ENCODE measurements around the gene CALML4. TPM values are rescaled to one million over a fixed set of nuclear protein-coding genes. Genes with fewer than 3 reads are reported as not detected.

Gene CALML4
- total RNA-seq: 1 to 10 TPM; 1.6 to 5.3 (median 3.3) TPM

- Histone ChIP-seq H3K9me3 (no peaks in the 10 kb centered on the region), H3K27me3 (no peaks in the 10 kb centered on the region), H3K4me3 (peak within 1 kb of the TSS in 3 of 4 donors; percentile 11 to 43 (median 14)), H3K27ac (peak within 1 kb of the TSS; percentile 17 to 83 (median 60)), H3K36me3 (peaks cover 0 to 8% (median 0%) of the 10 kb centered on the region in 3 donors), H3K4me1 (peaks cover 14 to 44% (median 24%) of the 10 kb centered on the region in 3 donors)
- DNase-seq: no peak
- intact Hi-C loops (cut with DNase I): no loop called here
- TF ChIP-seq POLR2A (IDR thresholded peaks at IDR 0.05) (no peak), CTCF (IDR thresholded peaks at IDR 0.05) (no peak)
- WGBS, 2 donors: 15 to 28% methylated on average over 5 to 12 of the region's 16 CpGs
These were observed at the start of gene CALML4 for GRCh38 chr15:68204776-68205557. Gene CALML4 (minus strand): TSS chr15:68205332. CDS start chr15:68205247, 85 bp downstream.

- Histone ChIP-seq H3K9me3 (no peaks in the 10 kb centered on the region), H3K4me1 (peaks cover 0 to 31% (median 14%) of the 10 kb centered on the region in 3 donors), H3K4me3 (no peak overlapping the region), H3K27ac (no peak overlapping the region), H3K36me3 (no peaks in the 10 kb centered on the region), H3K27me3 (no peaks in the 10 kb centered on the region)
- intact Hi-C loops (cut with DNase I): loop anchor here (5.0 to 10.0 kb wide), 2 partner anchors 54 to 132 kb away; no protein-coding TSS in a partner anchor
- no peak for DNase-seq
- TF ChIP-seq POLR2A (IDR thresholded peaks at IDR 0.05) (no peak), CTCF (IDR thresholded peaks at IDR 0.05) (peak; percentile 68 to 94 (median 90))
- WGBS, 2 donors: 12 to 14% methylated on average over 7 of the region's 7 CpGs
These were observed 47.9 kb upstream of the CALML4 start for GRCh38 chr15:68252925-68253534.

GRCh38 chr15:68249058-68249713, 44.1 kb upstream of the CALML4 start:
- H3K9me3 ChIP-seq: peaks cover 0 to 5% (median 0%) of the 10 kb centered on the region in 3 donors
- no peaks in the 10 kb centered on the region for H3K27me3 ChIP-seq
- H3K4me1 ChIP-seq: peaks cover 0 to 9% (median 3%) of the 10 kb centered on the region in 3 donors
- TF ChIP-seq CTCF (IDR thresholded peaks at IDR 0.05) (no peak), POLR2A (IDR thresholded peaks at IDR 0.05) (no peak)
- no peak overlapping the region for H3K4me3 ChIP-seq
- no peaks in the 10 kb centered on the region for H3K36me3 ChIP-seq
- intact Hi-C loops (cut with DNase I): no loop called here
- DNase-seq: no peak
- WGBS, 2 donors: 52 to 58% methylated on average over 3 of the region's 3 CpGs
- H3K27ac ChIP-seq: no peak overlapping the region

GRCh38 chr15:68244235-68244634, 39.1 kb upstream of the CALML4 start:
- peaks cover 0 to 8% (median 0%) of the 10 kb centered on the region in 3 donors for H3K9me3 ChIP-seq
- no peaks in the 10 kb centered on the region for H3K36me3 ChIP-seq
- H3K4me1 ChIP-seq: no peaks in the 10 kb centered on the region
- intact Hi-C loops (cut with DNase I): no loop called here
- no peak overlapping the region for H3K4me3 ChIP-seq
- 86 to 94% methylated on average over 1 of the region's 1 CpG for WGBS, 2 donors
- no peak overlapping the region for H3K27ac ChIP-seq
- TF ChIP-seq POLR2A (IDR thresholded peaks at IDR 0.05): no peak
- no peak for TF ChIP-seq CTCF (IDR thresholded peaks at IDR 0.05)
- H3K27me3 ChIP-seq: no peaks in the 10 kb centered on the region
- no peak for DNase-seq
